ENCODE data around the gene DRD4. TPM values are rescaled to one million over a fixed set of nuclear protein-coding genes. Genes with fewer than 3 reads are reported as not detected.
"Not testable (repeated sequence)": the region's sequence is repeated elsewhere in the genome, so short reads cannot be mapped to it uniquely, and the experiment has no call there.

Gene DRD4
- total RNA-seq, 1 donor from 2014 or later = 2.1 TPM

DNA sequence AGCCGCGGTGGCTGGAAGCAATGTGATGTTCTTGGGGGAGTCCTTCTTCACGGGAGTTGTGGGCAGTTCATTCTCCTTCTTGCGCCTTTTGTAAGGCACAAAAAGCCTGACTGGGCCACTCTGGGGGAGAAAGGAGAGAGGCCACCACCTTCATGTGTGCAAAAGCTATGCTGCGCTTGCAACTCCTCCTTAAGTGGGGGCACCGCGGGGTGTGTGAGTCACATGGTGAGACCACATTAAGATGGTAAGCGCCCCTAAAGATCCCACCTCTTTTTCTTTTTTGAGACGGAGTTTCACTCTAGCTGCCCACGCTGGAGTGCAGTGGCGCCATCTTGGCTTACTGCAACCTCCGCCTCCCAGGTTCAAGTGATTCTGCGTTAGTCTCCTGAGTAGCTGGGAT, 43.9 kb downstream of the DRD4 start:
- no peaks in the 10 kb centered on the region for H3K4me1 Mint-ChIP-seq
- no peak overlapping the region for H3K4me3 Mint-ChIP-seq
- peaks cover 57% of the 10 kb centered on the region for H3K36me3 Mint-ChIP-seq
- no peak for DNase-seq (ENCODE audit: low spot score in 2 of 2, unreplicated experiment in 2 of 2)
- H3K9me3 Mint-ChIP-seq = no peaks in the 10 kb centered on the region
- TF ChIP-seq, protein P1, sequence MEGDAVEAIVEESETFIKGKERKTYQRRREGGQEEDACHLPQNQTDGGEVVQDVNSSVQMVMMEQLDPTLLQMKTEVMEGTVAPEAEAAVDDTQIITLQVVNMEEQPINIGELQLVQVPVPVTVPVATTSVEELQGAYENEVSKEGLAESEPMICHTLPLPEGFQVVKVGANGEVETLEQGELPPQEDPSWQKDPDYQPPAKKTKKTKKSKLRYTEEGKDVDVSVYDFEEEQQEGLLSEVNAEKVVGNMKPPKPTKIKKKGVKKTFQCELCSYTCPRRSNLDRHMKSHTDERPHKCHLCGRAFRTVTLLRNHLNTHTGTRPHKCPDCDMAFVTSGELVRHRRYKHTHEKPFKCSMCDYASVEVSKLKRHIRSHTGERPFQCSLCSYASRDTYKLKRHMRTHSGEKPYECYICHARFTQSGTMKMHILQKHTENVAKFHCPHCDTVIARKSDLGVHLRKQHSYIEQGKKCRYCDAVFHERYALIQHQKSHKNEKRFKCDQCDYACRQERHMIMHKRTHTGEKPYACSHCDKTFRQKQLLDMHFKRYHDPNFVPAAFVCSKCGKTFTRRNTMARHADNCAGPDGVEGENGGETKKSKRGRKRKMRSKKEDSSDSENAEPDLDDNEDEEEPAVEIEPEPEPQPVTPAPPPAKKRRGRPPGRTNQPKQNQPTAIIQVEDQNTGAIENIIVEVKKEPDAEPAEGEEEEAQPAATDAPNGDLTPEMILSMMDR (IDR thresholded peaks at IDR 0.05; ENCODE audit: unreplicated experiment) = no peak
- no peak overlapping the region for H3K27ac Mint-ChIP-seq
- no peaks in the 10 kb centered on the region for H3K27me3 Mint-ChIP-seq (ENCODE audit: low read depth)

DNA sequence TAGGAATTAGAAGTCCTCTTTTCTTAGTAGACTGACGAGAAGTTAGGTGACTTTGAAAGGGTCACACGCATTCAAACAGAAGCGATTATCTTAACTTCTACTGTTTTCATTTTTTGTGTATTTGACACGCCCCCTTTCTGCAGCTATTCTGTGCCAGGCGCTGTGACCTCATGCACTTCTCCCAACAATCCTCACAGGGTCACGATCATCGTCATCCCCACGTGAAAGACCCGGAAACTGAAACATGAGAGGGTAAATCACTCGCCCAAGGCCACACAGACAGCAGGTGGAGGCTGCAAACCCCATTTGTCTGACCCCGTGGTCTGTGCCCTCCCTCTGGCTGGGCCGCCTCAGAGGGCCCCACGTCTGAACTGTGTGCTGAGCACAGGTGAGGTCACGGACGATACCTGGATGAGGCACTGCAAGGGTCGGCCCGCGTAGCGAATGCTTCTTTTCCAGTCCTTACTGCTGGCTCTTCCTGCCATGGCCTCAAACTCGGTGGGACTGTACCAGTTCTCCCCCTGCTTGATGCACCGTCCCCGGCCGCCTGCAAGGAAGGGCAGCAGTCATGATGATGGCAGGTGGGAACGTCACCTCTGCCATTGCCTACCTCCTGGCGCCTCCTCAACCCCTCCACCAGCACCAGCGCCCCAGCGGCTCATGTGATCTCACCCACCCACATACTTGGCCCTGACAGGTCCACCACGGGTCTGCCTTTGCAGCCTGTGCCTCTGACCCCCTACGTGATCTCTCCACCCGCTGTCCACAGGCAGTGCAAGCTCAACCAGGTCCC, 49.6 kb downstream of the DRD4 start:
- no peak for DNase-seq (ENCODE audit: low spot score in 2 of 2, unreplicated experiment in 2 of 2)
- H3K4me3 Mint-ChIP-seq = no peak overlapping the region
- peaks cover 7% of the 10 kb centered on the region for H3K4me1 Mint-ChIP-seq
- no peaks in the 10 kb centered on the region for H3K9me3 Mint-ChIP-seq
- TF ChIP-seq, protein P1 (IDR thresholded peaks at IDR 0.05; ENCODE audit: unreplicated experiment) = no peak
- no peaks in the 10 kb centered on the region for H3K27me3 Mint-ChIP-seq (ENCODE audit: low read depth)
- peaks cover 43% of the 10 kb centered on the region for H3K36me3 Mint-ChIP-seq
- H3K27ac Mint-ChIP-seq = no peak overlapping the region

DNA sequence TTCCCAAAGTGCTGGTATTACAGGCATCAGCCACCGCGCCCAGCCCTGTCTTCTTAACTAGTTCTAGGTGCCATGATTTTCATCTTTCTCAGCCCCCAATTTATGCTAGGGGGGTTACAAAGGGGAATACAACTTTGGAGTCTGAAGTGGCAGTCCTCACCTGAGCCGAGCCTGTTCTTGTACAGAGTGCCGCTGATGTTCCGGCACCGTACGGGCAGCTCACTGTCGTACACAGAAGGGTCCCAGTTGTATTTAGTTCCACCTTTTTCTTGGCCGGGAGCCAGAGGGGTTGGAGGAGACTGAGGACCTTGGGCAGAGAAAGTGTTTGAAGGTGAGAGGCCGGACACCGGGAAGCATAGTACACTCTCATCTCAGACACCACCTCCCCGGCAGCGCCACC, 50.7 kb downstream of the DRD4 start:
- peaks cover 16% of the 10 kb centered on the region for H3K4me1 Mint-ChIP-seq
- H3K36me3 Mint-ChIP-seq = peaks cover 34% of the 10 kb centered on the region
- H3K27ac Mint-ChIP-seq = no peak overlapping the region
- no peak overlapping the region for H3K4me3 Mint-ChIP-seq
- no peak for DNase-seq (ENCODE audit: low spot score in 2 of 2, unreplicated experiment in 2 of 2)
- H3K27me3 Mint-ChIP-seq (ENCODE audit: low read depth) = no peaks in the 10 kb centered on the region
- H3K9me3 Mint-ChIP-seq = no peaks in the 10 kb centered on the region
- TF ChIP-seq, protein P1 (IDR thresholded peaks at IDR 0.05; ENCODE audit: unreplicated experiment) = no peak

DNA sequence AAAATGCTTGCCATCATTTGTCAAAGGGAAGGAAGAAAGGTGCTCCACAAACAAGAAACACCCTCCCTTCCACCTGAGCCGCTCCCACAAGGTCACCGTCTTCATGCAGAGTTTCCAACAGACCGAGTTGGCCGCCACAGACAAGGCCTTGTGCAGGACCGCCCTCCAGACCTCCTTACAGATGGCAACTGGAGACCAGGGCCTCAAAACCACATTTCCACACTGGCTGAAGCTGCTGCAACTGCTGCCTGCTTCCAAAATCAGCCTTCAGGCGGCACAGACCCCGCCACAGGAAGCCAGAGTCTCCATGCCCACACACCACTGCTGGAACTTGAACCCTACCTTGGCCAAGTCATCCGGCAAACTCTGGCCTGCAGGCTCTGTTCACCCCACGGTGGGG, 51.6 kb downstream of the DRD4 start:
- Mint-ChIP-seq H3K27ac (no peak overlapping the region), H3K4me3 (no peak overlapping the region), H3K36me3 (peaks cover 25% of the 10 kb centered on the region), H3K9me3 (no peaks in the 10 kb centered on the region), H3K27me3 (ENCODE audit: low read depth) (no peaks in the 10 kb centered on the region), H3K4me1 (peaks cover 25% of the 10 kb centered on the region)
- DNase-seq (ENCODE audit: low spot score in 2 of 2, unreplicated experiment in 2 of 2) = no peak
- TF ChIP-seq, protein P1 (IDR thresholded peaks at IDR 0.05; ENCODE audit: unreplicated experiment) = no peak

DNA sequence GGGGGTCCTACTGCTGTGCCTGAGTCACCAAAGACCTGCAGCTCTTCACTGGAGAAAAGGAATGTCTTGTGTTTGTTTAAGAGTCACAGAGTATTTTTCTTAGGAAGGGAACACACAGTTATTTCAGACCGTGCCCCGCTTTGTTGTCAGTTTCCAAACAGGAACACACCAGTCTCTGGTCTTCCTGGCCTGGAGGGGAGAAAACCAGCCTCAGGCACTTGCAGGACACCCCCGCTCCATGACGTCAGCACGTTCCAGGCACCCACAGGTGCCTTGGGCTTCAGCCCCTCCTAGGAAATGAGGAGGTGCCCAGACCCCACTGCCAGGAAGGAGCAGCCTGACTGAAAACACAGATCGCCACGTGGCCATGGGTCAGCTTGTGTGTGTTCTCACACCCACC, 52.6 kb downstream of the DRD4 start:
- H3K4me1 Mint-ChIP-seq = peaks cover 28% of the 10 kb centered on the region

DNA sequence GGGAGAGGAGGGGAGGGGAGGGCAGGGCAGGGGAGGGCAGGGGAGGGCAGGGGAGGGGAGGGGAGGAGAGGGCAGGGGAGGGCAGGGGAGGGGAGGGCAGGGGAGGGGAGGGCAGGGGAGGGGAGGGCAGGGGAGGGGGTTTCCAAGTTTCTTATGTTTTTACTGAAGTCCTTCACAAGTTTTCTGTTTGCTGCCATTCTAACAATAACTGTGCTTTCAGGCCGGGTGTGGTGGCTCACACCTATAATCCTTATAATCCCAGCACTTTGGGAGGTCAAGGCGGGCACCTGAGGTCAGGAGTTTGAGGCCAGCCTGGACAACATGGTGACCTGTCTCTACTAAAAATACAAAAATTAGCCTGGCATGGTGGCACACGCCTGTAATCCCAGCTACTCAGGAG, 53.2 kb downstream of the DRD4 start:
- H3K9me3 Mint-ChIP-seq; DNase-seq (ENCODE audit: low spot score in 2 of 2, unreplicated experiment in 2 of 2); H3K4me3 Mint-ChIP-seq; H3K27ac Mint-ChIP-seq; H3K27me3 Mint-ChIP-seq (ENCODE audit: low read depth): not testable (repeated sequence)
- H3K4me1 Mint-ChIP-seq = peaks cover 28% of the 10 kb centered on the region
- H3K36me3 Mint-ChIP-seq = peaks cover 15% of the 10 kb centered on the region

More for the DNA sequence above, 52.6 kb downstream of the DRD4 start:
- H3K27me3 Mint-ChIP-seq (ENCODE audit: low read depth) = no peaks in the 10 kb centered on the region
- H3K9me3 Mint-ChIP-seq = no peaks in the 10 kb centered on the region
- TF ChIP-seq, protein P1 (IDR thresholded peaks at IDR 0.05; ENCODE audit: unreplicated experiment) = no peak
- no peak overlapping the region for H3K27ac Mint-ChIP-seq
- peaks cover 17% of the 10 kb centered on the region for H3K36me3 Mint-ChIP-seq
- no peak for DNase-seq (ENCODE audit: low spot score in 2 of 2, unreplicated experiment in 2 of 2)
- H3K4me3 Mint-ChIP-seq = no peak overlapping the region

Other genes starting within 250 kb of the DRD4 start
- gene PKP3, start 243.1 kb upstream of the DRD4 start, total RNA-seq = 57.5 to 65.7 TPM (median 58.8 TPM) in 3 replicates
- gene SIGIRR, start 222.3 kb upstream of the DRD4 start, total RNA-seq = 35.5 to 42.5 TPM (median 39.2 TPM) in 3 replicates
- gene ANO9, start 195.3 kb upstream of the DRD4 start, total RNA-seq = 29.7 to 32.3 TPM (median 30.6 TPM) in 3 replicates
- 39.0 to 49.7 TPM (median 42.1 TPM) in 3 replicates for gene PTDSS2, start 187.0 kb upstream of the DRD4 start, total RNA-seq
- 81.7 to 89.4 TPM (median 83.2 TPM) in 3 replicates for gene RNH1, start 130.0 kb upstream of the DRD4 start, total RNA-seq
- gene HRAS, start 101.7 kb upstream of the DRD4 start, total RNA-seq = 35.1 to 41.5 TPM (median 39.3 TPM) in 3 replicates
- gene LRRC56, start 99.7 kb upstream of the DRD4 start, total RNA-seq = 3.0 to 3.4 TPM (median 3.2 TPM) in 3 replicates
- gene LMNTD2, start 76.5 kb upstream of the DRD4 start, total RNA-seq = 16.5 to 17.4 TPM (median 16.6 TPM) in 3 replicates
- 29.3 to 32.3 TPM (median 32.1 TPM) in 3 replicates for gene RASSF7, start 76.3 kb upstream of the DRD4 start, total RNA-seq
- 48.2 to 51.1 TPM (median 49.7 TPM) in 3 replicates for gene PHRF1, start 60.8 kb upstream of the DRD4 start, total RNA-seq
- 20.8 to 24.5 TPM (median 21.9 TPM) in 3 replicates for gene IRF7, start 21.3 kb upstream of the DRD4 start, total RNA-seq
- gene CDHR5, start 12.3 kb upstream of the DRD4 start, total RNA-seq = 0.27 to 0.58 TPM (median 0.34 TPM) in 3 replicates
- 1.2 to 1.7 TPM (median 1.3 TPM) in 3 replicates for gene SCT, start 10.1 kb upstream of the DRD4 start, total RNA-seq
- 59.6 to 64.9 TPM (median 64.0 TPM) in 3 replicates for gene DEAF1, start 58.0 kb downstream of the DRD4 start, total RNA-seq
- gene TMEM80, start 58.5 kb downstream of the DRD4 start, total RNA-seq = 25.7 to 30.7 TPM (median 28.7 TPM) in 3 replicates
- 105 to 112 TPM (median 111 TPM) in 3 replicates for gene EPS8L2, start 69.0 kb downstream of the DRD4 start, total RNA-seq
- 86.9 to 97.5 TPM (median 89.7 TPM) in 3 replicates for gene TALDO1, start 110.2 kb downstream of the DRD4 start, total RNA-seq
- gene GATD1, start 140.2 kb downstream of the DRD4 start, total RNA-seq = 81.1 to 91.2 TPM (median 83.9 TPM) in 3 replicates
- not detected in 3 replicates for gene CEND1, start 152.8 kb downstream of the DRD4 start, total RNA-seq
- 34.3 to 37.2 TPM (median 35.7 TPM) in 3 replicates for gene SLC25A22, start 161.0 kb downstream of the DRD4 start, total RNA-seq
- 40.1 to 43.7 TPM (median 43.1 TPM) in 3 replicates for gene PIDD1, start 168.0 kb downstream of the DRD4 start, total RNA-seq
- 1,651 to 1,738 TPM (median 1,657 TPM) in 3 replicates for gene RPLP2, start 172.7 kb downstream of the DRD4 start, total RNA-seq
- 41.3 to 50.9 TPM (median 50.0 TPM) in 3 replicates for gene PNPLA2, start 181.6 kb downstream of the DRD4 start, total RNA-seq
- 9.9 to 10.6 TPM (median 10.0 TPM) in 3 replicates for gene CRACR2B, start 190.7 kb downstream of the DRD4 start, total RNA-seq
- 125 to 142 TPM (median 140 TPM) in 3 replicates for gene CD151, start 195.7 kb downstream of the DRD4 start, total RNA-seq
- 78.7 to 80.2 TPM (median 79.8 TPM) in 3 replicates for gene POLR2L, start 205.3 kb downstream of the DRD4 start, total RNA-seq
- 94.1 to 98.8 TPM (median 96.6 TPM) in 3 replicates for gene TSPAN4, start 205.6 kb downstream of the DRD4 start, total RNA-seq

Data from mesothelial cell of epicardium (in vitro differentiated cells).